ENCODE data around the gene CDK8. TPM values are rescaled to one million over a fixed set of nuclear protein-coding genes. Genes with fewer than 3 reads are reported as not detected.

The CDK8 gene
- total and polyA plus RNA-seq, 10 of the 15 experiments (the other 5 are each of a cell fraction or from before 2014, with no cell fraction given) = 8.6 to 23.5 (median 12.5) TPM

GRCh38 chr13:26320766-26321165, 66.8 kb downstream of the CDK8 start:
- in situ Hi-C loops (cut with MboI) (no loop called here), intact Hi-C loops (cut with micrococcal nuclease; ENCODE audit: unreplicated experiment) (no loop called here)
- no peak overlapping the region for H3K4me3 ChIP-seq

More at GRCh38 chr13:26320766-26321165, 66.8 kb downstream of the CDK8 start:
- DNase-seq (ENCODE audit: low read depth, low spot score) (no peak), FAIRE-seq (no peak), ATAC-seq (no peak)
- ChIA-PET CTCF (no interaction called here), SMC1A (ENCODE audit: uncharacterized antibody, unreplicated experiment) (no interaction called here), RAD21 (ENCODE audit: unreplicated experiment) (no interaction called here), POLR2A (no interaction called here)
- no peaks in the 10 kb centered on the region for H3K4me1 ChIP-seq (ENCODE audit: control insufficient read depth, insufficient read depth, low read length)
- H3K27ac ChIP-seq (ENCODE audit: control insufficient read depth, insufficient read depth) = no peak overlapping the region
- no peaks in the 10 kb centered on the region for H3K36me3 ChIP-seq (ENCODE audit: control insufficient read depth in 2 of 2, insufficient read depth in 2 of 2, low read length in 1 of 2)
- H4K20me1 ChIP-seq (ENCODE audit: control insufficient read depth, insufficient read depth) = no peaks in the 10 kb centered on the region
- no peaks in the 10 kb centered on the region for H3K9me3 ChIP-seq (replicated peaks; ENCODE audit: control insufficient read depth, insufficient read depth, low read length)
- no peak overlapping the region for H2AFZ ChIP-seq (ENCODE audit: control insufficient read depth, low read depth, low read length)
- TF ChIP-seq ZZZ3 (IDR thresholded peaks at IDR 0.05; ENCODE audit: control insufficient read depth, insufficient read length, low read depth) = no peak
- no peak for TF ChIP-seq TAF1 (IDR thresholded peaks at IDR 0.05; ENCODE audit: borderline replicate concordance, low read depth, low read length)
- TF ChIP-seq HDGF (IDR thresholded peaks at IDR 0.05) = no peak
- TF ChIP-seq FOXM1 (IDR thresholded peaks at IDR 0.05; ENCODE audit: low read depth, low read length) = no peak
- no peak for TF ChIP-seq ZNF207 (IDR thresholded peaks at IDR 0.05; ENCODE audit: borderline replicate concordance)
- TF ChIP-seq YBX1 (IDR thresholded peaks at IDR 0.05) = no peak
- TF ChIP-seq IRF3 (IDR thresholded peaks at IDR 0.05) = no peak
- TF ChIP-seq ESRRA (IDR thresholded peaks at IDR 0.05; ENCODE audit: low read length) = no peak
- no peak for TF ChIP-seq CTCF (IDR thresholded peaks at IDR 0.05 in 2 of 3, conservative IDR thresholded peaks at IDR 0.05 in 1 of 3; ENCODE audit: control insufficient read depth in 2 of 3, extremely low read depth in 1 of 3, insufficient read depth in 1 of 3, low read depth in 3 of 3, low read length in 3 of 3)
- no peak for TF ChIP-seq IRF4 (IDR thresholded peaks at IDR 0.05; ENCODE audit: low read depth, low read length)
- no peak for TF ChIP-seq ATF3 (IDR thresholded peaks at IDR 0.05; ENCODE audit: borderline replicate concordance, extremely low read depth, low read depth, low read length)
- TF ChIP-seq STAT3 (IDR thresholded peaks at IDR 0.05; ENCODE audit: low read depth, low read length) = no peak
- no peak for TF ChIP-seq PML (IDR thresholded peaks at IDR 0.05; ENCODE audit: low read length)
- no peak for TF ChIP-seq STAT1 (conservative IDR thresholded peaks at IDR 0.05)
- no peak for TF ChIP-seq SREBF1 (IDR thresholded peaks at IDR 0.05; ENCODE audit: low read length)
- no peak for TF ChIP-seq SP1 (IDR thresholded peaks at IDR 0.05; ENCODE audit: low read depth, low read length)
- TF ChIP-seq IRF5 (IDR thresholded peaks at IDR 0.05; ENCODE audit: borderline replicate concordance) = no peak
- BruUV-seq (replicated peaks) = no TSS peak
- H3K4me2 ChIP-seq (ENCODE audit: control insufficient read depth, insufficient read depth) = no peak overlapping the region
- H3K79me2 ChIP-seq (ENCODE audit: control insufficient read depth, insufficient read depth, low read length) = no peaks in the 10 kb centered on the region
- no peak overlapping the region for H3K9ac ChIP-seq (ENCODE audit: control insufficient read depth, insufficient read depth, low read length)
- no peaks in the 10 kb centered on the region for H3K27me3 ChIP-seq (replicated peaks in 1 of 2; ENCODE audit: control insufficient read depth in 2 of 2, insufficient read depth in 2 of 2, low read length in 1 of 2)

Data from GM12878 (cell line).